PC-3 (cell line): ENCODE results near the gene KLF12. TPM values are rescaled to one million over a fixed set of nuclear protein-coding genes. Genes with fewer than 3 reads are reported as not detected.

Source experiments
- ATAC-seq: fragments of 200-7000 bp; cut with Tn5 transposase; 2 replicates; pipeline ENCODE4 v1.9.1; 2020; ENCODE audit warnings: mild to moderate bottlenecking, moderate library complexity
- BruUV-seq: library from RNA; stranded (reverse); fragments of 400-500 nt; replicated peaks from 2 replicates; lab custom pipeline; 2021; lab: Mats Ljungman, UMichigan
- CTCF ChIA-PET: fragments of 300-600 bp; sonication (Branson Sonifier 250); formaldehyde crosslinking; loops from one replicate; lab custom pipeline; 2022; ENCODE audit warnings: antibody characterized with exemption; lab: Charles Lee
- POLR2A ChIA-PET: fragments of 300-600 bp; sonication (Branson Sonifier 250); formaldehyde crosslinking; loops from one replicate; lab custom pipeline; 2022; ENCODE audit warnings: antibody characterized with exemption; ENCODE audit not compliant: unreplicated experiment; lab: Charles Lee
- DNase-seq: peaks from one replicate; pipeline ENCODE4 v3.0.0-alpha.2; 2015
- H2AFZ ChIP-seq: fragments of 300-600 bp; sonication (generic); 2 replicates; pipeline ENCODE4 v1.6.0; 2016; ENCODE audit warnings: antibody characterized with exemption, low read length
- H3F3A ChIP-seq: fragments of 300-600 bp; sonication (generic); one replicate; pipeline ENCODE4 v1.6.0; 2017; ENCODE audit warnings: antibody characterized with exemption, low read length, control low read depth, mild to moderate bottlenecking; ENCODE audit not compliant: unreplicated experiment
- H3K27ac ChIP-seq: fragments of 300-600 bp; sonication (generic); 2 replicates; pipeline ENCODE4 v1.5.1; 2016; ENCODE audit warnings: mild to moderate bottlenecking, low read length
- H3K27me3 ChIP-seq: fragments of 300-600 bp; sonication (generic); 2 replicates; pipeline ENCODE4 v1.6.1; 2016; ENCODE audit warnings: low read length, mixed read lengths
- H3K36me3 ChIP-seq: fragments of 300-600 bp; sonication (generic); 2 replicates; pipeline ENCODE4 v1.6.1; 2016; ENCODE audit warnings: low read depth, mixed run types, low read length, mixed read lengths
- H3K4me1 ChIP-seq: fragments of 300-600 bp; sonication (generic); 2 replicates; pipeline ENCODE4 v1.5.1; 2016; ENCODE audit warnings: low read length; ENCODE audit not compliant: insufficient read depth
- H3K4me2 ChIP-seq: fragments of 300-600 bp; sonication (generic); 2 replicates; pipeline ENCODE4 v1.6.0; 2016; ENCODE audit warnings: low read length
- H3K4me3 ChIP-seq: fragments of 300-600 bp; sonication (generic); 2 replicates; pipeline ENCODE4 v1.5.1; 2016; ENCODE audit warnings: mild to moderate bottlenecking, low read length, mixed read lengths
- H3K79me2 ChIP-seq: fragments of 300-600 bp; sonication (generic); 2 replicates; pipeline ENCODE4 v1.6.1; 2017; ENCODE audit warnings: low read length, mixed read lengths
- H3K9ac ChIP-seq: fragments of 300-600 bp; sonication (generic); 2 replicates; pipeline ENCODE4 v1.6.0; 2016; ENCODE audit warnings: mild to moderate bottlenecking, low read length
- H3K9me2 ChIP-seq: fragments of 300-600 bp; sonication (generic); replicated peaks from 2 replicates; pipeline ENCODE4 v1.6.1; 2016; ENCODE audit warnings: mixed run types, low read length, mixed read lengths
- H3K9me3 ChIP-seq: fragments of 300-600 bp; sonication (generic); 2 replicates; pipeline ENCODE4 v1.6.1; 2016; ENCODE audit warnings: low read length, mixed read lengths
- H4K20me1 ChIP-seq: fragments of 300-600 bp; sonication (generic); 2 replicates; pipeline ENCODE4 v1.6.1; 2016; ENCODE audit warnings: low read length, mixed read lengths
- CTCF ChIP-seq: fragments of 300-600 bp; sonication (generic); conservative IDR thresholded peaks from 2 replicates; pipeline ENCODE4 v1.5.1; 2017; ENCODE audit warnings: antibody characterized with exemption, low read depth, mild to moderate bottlenecking, low read length
- EZH2 ChIP-seq: fragments of 300-600 bp; sonication (generic); IDR thresholded peaks from one replicate; pipeline ENCODE4 v1.6.1; 2017; ENCODE audit warnings: antibody characterized with exemption, mild to moderate bottlenecking, low read length; ENCODE audit not compliant: unreplicated experiment
- EZH2phosphoT487 ChIP-seq: fragments of 300-600 bp; sonication (generic); IDR thresholded peaks from 2 replicates; pipeline ENCODE4 v1.6.1; 2018; ENCODE audit warnings: mild to moderate bottlenecking, antibody characterized with exemption, low read length, borderline replicate concordance
- intact Hi-C: fragments of 100-400 bp; cut with micrococcal nuclease; formaldehyde crosslinking; loops from 2 replicates; pipeline ENCODE4 v1.9.0; 2023
- total RNA-seq: library from RNA; depleted of rRNA; stranded (reverse); fragments of >200 nt; gene quantifications from 2 replicates; pipeline ENCODE4 v1.2.3, GENCODE V29; 2014

Gene KLF12
- total RNA-seq, 1 experiment from 2014 or later: 6.4 TPM

- H3K4me2 ChIP-seq: peak overlapping the region; percentile 81
- POLR2A ChIA-PET: interaction anchor here (0.7 kb wide), 1 partner anchor 323 kb away, joined by 4 read pairs; no protein-coding TSS in a partner anchor
- peak overlapping the region; percentile 77 for H2AFZ ChIP-seq
- H3K27me3 ChIP-seq: no peaks in the 10 kb centered on the region
- H3K27ac ChIP-seq: peak overlapping the region; percentile 34; the same call in 1 of the 2 replicates
- CTCF ChIA-PET: no interaction called here
- peak; percentile 35 for DNase-seq
- H3K4me1 ChIP-seq: peaks cover 39% of the 10 kb centered on the region
- no peaks in the 10 kb centered on the region for H3K36me3 ChIP-seq
- ATAC-seq: peak; percentile 27
- intact Hi-C loops: loop anchor here (1.0 to 10.0 kb wide), 4 partner anchors 185 to 1124 kb away; no protein-coding TSS in a partner anchor
- H3K9me2 ChIP-seq: no peaks in the 10 kb centered on the region
- peaks cover 52% of the 10 kb centered on the region for H3K79me2 ChIP-seq
- no peaks in the 10 kb centered on the region for H3K9me3 ChIP-seq
- peak overlapping the region; percentile 96 for H3K4me3 ChIP-seq
- H4K20me1 ChIP-seq: no peaks in the 10 kb centered on the region; the same call in 1 of the 2 replicates
- TF ChIP-seq EZH2 (no peak), CTCF (no peak), EZH2phosphoT487 (no peak)
- no peaks in the 10 kb centered on the region for H3F3A ChIP-seq
- H3K9ac ChIP-seq: peak overlapping the region; percentile 71
- BruUV-seq: TSS peak; percentile 44
These were observed 475 bp downstream of the KLF12 start for GRCh38 chr13:74133657-74134201.

- Histone ChIP-seq H3K27ac (peak overlapping the region; percentile 34; the same call in 1 of the 2 replicates), H3K4me3 (peak overlapping the region; percentile 96), H3K27me3 (no peaks in the 10 kb centered on the region), H3K79me2 (peaks cover 59% of the 10 kb centered on the region), H3K9me3 (no peaks in the 10 kb centered on the region), H3K36me3 (no peaks in the 10 kb centered on the region), H3K9me2 (no peaks in the 10 kb centered on the region), H3K4me1 (peaks cover 44% of the 10 kb centered on the region), H2AFZ (peak overlapping the region; percentile 77), H4K20me1 (no peaks in the 10 kb centered on the region; the same call in 1 of the 2 replicates), H3K9ac (peak overlapping the region; percentile 71), H3K4me2 (peak overlapping the region; percentile 81), H3F3A (no peaks in the 10 kb centered on the region)
- no peak for TF ChIP-seq EZH2
- no peak for TF ChIP-seq EZH2phosphoT487
- TF ChIP-seq CTCF: no peak
- ATAC-seq (no peak), DNase-seq (no peak)
- ChIA-PET CTCF (no interaction called here), POLR2A (interaction anchor here (0.6 kb wide), 1 partner anchor 1000 kb away, joined by 4 read pairs; no protein-coding TSS in a partner anchor)
- intact Hi-C loops: loop anchor here (1.0 to 10.0 kb wide), 3 partner anchors 298 to 1124 kb away; no protein-coding TSS in a partner anchor
- BruUV-seq: no TSS peak
These were observed 1.2 kb downstream of the KLF12 start for GRCh38 chr13:74132776-74133656.
